ENCODE measurements around the gene SLC25A12.
"Not testable (repeated sequence)": the region's sequence is repeated elsewhere in the genome, so short reads cannot be mapped to it uniquely, and the experiment has no call there.

SLC25A12 gene, protein sequence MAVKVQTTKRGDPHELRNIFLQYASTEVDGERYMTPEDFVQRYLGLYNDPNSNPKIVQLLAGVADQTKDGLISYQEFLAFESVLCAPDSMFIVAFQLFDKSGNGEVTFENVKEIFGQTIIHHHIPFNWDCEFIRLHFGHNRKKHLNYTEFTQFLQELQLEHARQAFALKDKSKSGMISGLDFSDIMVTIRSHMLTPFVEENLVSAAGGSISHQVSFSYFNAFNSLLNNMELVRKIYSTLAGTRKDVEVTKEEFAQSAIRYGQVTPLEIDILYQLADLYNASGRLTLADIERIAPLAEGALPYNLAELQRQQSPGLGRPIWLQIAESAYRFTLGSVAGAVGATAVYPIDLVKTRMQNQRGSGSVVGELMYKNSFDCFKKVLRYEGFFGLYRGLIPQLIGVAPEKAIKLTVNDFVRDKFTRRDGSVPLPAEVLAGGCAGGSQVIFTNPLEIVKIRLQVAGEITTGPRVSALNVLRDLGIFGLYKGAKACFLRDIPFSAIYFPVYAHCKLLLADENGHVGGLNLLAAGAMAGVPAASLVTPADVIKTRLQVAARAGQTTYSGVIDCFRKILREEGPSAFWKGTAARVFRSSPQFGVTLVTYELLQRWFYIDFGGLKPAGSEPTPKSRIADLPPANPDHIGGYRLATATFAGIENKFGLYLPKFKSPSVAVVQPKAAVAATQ

DNA sequence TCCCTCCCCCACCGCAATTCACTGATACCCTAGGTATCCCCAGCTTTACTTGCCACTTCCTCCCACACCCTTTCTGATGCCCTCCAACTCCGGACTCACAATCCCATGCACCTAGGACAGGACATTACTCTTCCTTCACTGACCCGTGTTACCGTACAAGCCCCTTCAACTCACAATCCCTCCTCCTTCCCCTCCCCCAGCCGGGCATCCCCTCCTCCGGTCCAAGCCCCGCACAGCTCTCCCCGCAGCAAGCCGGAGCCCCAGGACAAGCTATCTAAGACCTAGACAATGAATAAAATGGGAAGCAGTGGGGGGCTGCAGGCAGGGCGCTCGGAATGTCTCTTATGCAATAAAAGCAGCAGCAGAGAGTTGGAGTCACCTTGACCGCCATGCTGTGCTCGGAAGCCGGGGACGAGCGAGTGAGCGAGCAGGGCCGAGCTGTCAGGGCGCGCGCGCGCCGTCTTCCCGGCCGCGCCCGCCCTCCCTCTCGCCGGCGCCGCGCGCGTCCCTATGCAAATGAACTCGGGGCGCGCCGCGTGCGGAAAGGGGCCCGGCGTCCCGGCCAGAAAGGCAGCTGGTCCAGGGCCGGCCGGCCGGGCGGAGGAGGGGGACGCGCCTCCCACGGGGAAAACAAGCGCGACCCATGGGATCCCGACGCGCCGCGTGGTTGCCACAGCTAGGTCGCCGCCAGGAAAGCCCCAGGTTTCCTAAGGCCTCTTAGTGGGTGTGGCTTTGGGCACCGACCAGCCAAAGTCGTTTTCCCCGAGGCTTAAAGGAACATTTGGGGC is at the start of gene SLC25A12:
TSS of gene SLC25A12 (minus strand) at position 421 of the 788 bp plus-strand sequence. CDS start at position 391, 30 bp downstream.
- DNase-seq: peak; percentile 72

GRCh38 chr2:171941316-171941699 is 47.3 kb upstream of the SLC25A12 start:
- DNase-seq: no peak

GRCh38 chr2:171939743-171940071 is 45.7 kb upstream of the SLC25A12 start:
- DNase-seq: no peak

DNA sequence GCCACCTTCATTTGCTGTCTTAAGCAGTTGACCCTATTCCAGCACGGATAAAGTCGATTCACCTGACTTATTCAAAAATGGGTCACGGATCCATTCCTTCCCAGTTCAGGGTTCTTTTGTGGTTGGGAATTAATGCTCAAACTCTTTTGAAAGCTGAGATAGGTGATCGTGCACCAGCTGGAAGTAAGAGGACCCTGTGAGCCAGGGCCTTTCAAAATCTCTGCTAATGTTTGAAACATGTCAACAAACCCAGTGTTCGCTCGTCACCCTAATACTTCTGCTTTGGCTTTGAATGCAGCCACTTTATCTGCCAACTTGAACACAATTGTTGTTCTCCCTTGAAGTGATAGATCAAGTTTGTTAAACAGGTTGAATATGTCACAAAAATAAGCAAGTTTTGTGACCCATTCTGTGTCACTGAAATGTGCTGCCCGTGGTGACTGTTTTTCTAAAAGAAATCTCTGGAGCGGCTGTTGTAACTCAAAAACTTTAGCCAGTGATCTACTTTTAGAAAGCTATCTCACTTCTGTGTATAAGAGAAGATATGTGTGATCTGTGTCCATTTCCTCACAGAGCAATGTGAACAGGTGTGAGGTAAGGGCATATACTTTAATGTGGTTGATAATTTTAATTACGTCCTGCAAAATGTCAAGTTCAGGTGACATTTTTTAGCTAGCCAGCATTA is 45.2 kb upstream of the SLC25A12 start:
- DNase-seq: no peak

- no peak for DNase-seq
Measured at GRCh38 chr2:171930385-171930784, 36.3 kb upstream of the SLC25A12 start.

DNA sequence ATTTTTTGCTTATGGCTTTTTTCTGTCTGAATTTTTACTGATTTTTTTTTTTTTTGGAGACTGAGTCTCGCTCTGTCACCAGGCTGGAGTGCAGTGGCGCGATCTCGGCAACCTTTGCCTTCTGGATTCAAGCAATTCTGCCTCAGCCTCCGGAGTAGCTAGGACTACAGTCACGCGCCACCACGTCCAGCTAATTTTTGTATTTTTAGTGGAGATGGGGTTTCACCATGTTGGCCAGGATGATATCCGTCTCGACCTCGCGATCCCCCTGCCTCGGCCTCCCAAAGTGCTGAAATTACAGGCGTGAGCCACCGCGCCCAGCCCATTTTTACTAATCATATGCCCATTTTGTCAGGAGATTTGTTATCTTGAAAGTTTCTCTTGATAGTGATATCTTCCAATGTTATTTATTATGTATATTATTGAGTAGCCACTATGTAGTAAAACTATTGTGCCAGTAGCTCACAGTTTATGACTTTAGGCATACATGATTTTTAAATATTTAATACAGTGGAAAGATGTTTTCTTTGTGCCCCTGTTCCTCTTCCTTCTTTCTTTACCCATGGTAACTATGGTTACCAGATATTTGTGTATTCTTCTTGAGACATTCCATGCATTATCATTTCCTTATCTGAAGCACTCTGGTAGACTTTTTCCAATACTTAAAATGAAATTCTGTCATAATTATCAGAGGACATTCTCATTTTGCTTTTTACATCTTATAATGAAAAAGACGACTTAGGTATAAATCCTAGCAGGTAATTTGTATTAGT is 30.3 kb upstream of the SLC25A12 start:
- DNase-seq: no peak

- DNase-seq: no peak
Measured at GRCh38 chr2:171923206-171923605, 29.2 kb upstream of the SLC25A12 start.

DNA sequence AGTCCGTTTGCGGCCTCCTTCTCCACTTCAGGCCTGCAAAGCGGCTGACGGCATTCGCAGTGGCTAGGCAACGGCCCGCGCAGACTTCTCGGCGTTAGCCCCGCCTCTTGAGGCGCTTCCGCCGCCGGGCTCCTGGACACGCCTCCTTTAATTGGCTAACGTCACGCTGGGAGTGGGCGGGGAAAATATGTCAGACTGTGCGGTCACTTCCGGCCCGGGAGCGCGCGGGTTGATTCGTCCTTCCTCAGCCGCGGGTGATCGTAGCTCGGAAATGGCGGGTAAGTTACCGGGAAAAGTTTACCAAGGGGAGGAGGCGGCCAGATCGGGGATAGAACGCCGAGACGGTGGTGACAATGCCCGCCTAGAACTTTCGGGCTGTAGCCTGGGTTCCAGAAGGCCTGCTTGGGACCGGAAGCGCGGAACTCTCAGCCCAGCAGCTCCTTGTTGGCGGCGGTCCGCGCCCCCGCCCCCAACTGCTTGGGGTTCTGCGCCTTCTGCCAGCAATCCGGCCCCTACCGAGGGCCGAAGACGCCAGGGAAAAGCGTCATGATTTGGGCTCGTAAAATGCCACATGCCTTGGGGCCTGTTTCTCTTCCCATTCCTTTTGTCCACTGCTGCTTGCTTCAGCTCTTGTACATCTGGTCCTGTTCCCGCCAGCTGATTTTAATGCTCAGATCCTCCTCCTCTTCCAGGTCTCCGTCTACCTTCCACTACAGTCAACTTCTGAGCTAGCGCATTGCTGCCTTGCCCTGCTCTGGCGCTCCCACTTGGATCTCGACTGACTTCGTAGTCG is 28.4 kb upstream of the SLC25A12 start, which contains the start of gene HAT1:
TSS of gene HAT1 (plus strand) at position 232 of the 793 bp plus-strand sequence. CDS start at position 272, 40 bp downstream.
- DNase-seq: peak; percentile 98

DNA sequence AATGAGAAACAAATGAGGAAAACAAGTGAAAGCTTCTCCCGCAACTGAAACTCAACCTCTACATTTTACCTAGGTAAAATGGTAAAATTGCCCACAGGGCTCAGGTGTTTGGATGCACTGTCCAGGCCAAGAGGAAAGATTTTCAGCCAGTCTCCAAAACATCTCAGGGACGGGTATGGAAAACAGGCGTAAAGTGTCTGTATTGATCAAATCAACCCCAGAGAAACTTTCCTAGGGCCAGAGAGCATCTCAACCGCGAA is 27.9 kb upstream of the SLC25A12 start:
- no peak for DNase-seq

DNA sequence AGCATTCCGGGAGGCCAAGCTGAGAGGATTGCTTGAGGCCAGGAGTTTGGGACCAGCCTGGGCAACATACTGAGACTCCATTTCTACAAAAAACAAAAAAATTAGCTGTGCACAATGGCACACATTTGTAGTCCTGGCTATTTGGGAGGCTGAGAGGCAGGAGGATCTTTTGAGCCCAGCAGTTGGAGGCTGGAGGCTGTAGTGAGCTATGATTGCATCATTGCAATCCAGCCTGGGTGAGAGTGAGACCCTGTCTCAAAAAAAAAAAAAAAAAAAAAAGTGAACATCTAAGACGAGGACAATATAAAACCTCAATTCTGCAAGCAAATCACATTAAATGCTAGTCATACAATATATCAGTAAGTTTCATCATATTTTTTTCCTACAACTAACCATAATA is 25.4 kb upstream of the SLC25A12 start:
- no peak for DNase-seq

DNA sequence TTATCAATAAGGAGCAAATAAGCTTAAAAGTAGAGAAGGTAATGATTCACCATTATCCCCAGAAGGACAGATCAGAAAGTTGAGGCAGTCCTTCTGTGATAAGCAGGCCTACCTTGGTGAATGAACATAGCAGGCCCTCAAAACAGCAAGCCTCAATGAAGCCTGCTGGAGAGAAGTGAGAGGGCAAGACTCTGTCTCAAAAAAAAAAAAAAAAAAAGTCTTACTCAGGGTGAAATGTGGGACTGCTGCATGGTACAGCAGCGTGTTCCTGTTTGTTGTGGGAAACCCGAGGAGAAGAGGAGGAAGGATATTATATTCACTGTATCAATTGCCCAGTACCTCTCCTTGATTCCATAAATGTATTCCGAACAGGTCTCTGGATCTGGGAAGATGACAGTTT is 19.5 kb upstream of the SLC25A12 start:
- DNase-seq: no peak

DNA sequence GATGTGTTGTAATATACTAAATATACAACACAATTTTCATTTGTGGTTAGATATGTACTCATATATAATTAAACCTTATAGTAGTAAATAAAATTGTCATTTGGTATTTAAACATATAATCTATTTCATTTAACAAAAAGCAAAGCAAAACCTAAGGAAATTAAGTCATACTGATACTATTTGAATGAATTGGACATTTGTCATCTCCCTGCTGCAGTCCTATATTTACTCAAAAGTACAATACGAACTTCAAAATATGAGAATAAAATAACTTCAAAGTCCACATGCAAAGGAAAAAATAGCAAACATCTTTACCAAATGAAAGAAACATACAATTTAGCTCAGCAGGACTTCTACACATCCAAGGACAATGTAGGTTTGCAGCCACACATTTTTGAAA is 16.4 kb upstream of the SLC25A12 start:
- DNase-seq: no peak

DNA sequence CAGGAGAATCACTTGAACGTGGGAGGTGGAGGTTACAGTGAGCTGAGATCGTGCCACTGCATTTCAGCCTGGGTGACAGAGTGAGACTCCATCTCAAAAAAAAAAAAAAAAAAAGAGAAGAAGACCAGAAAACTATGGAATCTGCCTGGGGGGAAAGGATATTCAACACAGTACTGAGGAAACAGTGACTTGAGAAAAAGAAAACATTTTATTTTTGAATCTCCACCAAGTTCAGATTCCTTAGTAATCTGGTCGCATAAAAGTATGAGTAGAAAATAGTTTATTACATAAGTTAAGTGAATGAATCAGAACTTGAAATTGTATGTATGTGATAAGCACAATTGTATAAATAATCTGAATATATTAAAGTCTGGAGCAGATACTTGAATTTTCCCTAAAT is 15.2 kb upstream of the SLC25A12 start:
- no peak for DNase-seq

DNA sequence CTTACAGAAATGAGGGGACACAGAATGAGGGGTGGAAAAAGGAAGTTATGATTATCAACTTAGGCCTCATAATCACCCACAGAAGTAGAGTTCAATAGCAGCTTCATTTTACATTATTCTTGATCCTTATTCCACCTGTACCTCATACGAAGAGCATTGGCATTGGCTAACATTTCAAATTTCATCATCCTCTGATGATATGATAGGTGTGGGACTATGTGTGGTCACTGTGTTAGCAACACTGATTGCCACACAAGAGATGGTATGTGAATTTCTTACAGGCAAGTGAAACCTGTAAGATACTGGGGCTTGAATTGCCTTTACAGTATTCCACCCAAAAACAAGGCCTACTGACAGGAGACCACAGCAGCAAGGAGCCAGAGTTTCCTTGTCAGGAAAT is 14.2 kb upstream of the SLC25A12 start:
- no peak for DNase-seq

GRCh38 chr2:171902840-171903420 is 8.9 kb upstream of the SLC25A12 start:
- DNase-seq: no peak

GRCh38 chr2:171899623-171900282 is 5.7 kb upstream of the SLC25A12 start:
- DNase-seq: not testable (repeated sequence)

DNA sequence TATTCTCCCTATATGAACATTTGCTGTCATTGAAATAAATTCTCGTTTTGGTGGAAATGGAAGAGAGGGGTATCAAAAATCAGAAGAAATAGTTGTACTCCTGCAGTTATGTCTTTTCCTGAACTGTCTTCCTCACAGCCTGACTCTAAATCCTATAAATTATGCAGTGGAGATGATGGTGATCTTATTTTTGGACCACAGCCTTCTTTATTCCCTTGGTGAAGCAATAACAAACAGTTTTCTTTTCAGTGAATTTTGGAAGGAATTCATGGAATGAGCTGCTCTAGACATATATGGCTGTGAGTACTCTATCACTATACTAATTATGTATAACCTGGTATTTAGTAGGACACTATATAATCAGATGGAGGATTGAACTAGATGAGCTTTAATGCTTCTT is 1.7 kb upstream of the SLC25A12 start:
- DNase-seq: no peak

DNA sequence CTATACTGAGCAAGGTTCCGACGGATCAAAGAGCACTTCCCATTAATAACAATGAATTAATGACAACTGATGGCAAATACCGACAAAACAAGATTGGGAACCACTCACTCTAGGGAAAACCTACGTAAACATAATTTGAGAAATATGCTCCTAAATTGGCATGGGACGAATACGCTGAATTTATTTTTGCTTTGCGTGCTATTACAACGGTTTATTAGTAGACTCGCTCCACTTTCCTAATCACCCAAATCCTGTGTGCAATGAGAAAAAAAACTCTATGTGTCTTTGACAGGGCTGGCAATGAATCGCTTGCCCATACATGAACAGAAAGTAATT is 536 bp upstream of the SLC25A12 start:
- DNase-seq: no peak

- no peak for DNase-seq
Measured at GRCh38 chr2:171893196-171893823, 734 bp downstream of the SLC25A12 start.

- DNase-seq: no peak
Measured at GRCh38 chr2:171889808-171890207, 4.2 kb downstream of the SLC25A12 start.

Measured in activated naive CD4-positive, alpha-beta T cell treated with Interleukin-2 at 50 U/mL for 16 hours (primary cell).